HG03064 (cell line): ENCODE measurements around the gene SH3BP4.
"Not testable (repeated sequence)": the region's sequence is repeated elsewhere in the genome, so short reads cannot be mapped to it uniquely, and the experiment has no call there.

ENCODE experiments used
- ATAC-seq: cut with Tn5 transposase; IDR thresholded peaks from one replicate; pipeline ENCODE4 v1.9.1; 2021; ENCODE audit warnings: low read depth; ENCODE audit not compliant: unreplicated experiment

SH3BP4 gene

DNA sequence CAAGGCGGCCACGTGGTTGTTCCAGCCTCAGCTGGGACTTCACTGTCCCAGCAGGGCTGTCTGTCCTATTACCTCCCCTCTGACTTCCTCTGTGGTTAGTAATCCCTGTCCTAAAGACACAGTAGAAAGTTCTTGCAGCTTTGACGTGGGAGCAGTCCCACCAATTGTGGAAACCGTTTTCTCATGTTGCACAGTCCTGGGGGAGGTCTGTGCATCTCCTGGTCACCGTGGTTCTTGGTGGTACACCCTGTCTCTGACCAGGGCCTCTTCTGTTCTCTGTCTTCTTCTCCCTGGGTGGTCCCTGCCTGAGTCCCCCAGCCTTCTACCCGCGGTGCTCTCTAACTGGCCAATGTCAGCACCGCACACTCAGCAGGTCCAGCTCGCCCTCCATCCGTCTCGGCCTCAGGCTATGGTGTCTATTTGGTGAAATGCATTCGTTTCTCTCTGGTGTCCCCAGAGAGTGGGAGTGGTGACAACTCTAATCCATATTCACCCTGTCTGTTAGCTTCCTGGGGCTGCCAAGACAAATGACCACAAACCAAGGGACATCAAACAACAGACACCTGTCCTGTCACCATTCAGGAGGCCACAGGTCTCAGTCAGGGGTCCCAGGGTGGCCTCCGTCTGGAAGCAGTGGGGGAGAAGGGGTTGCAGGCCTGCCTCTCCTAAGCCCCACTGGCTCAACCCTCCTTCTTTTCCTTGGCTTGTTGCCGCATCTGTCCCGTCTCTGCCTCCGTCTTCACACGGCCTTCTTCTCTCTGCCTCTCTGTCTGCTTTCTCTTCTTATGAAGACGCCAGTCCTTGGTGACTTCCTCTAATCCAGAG is 99.8 kb downstream of the SH3BP4 start:
- no peak for ATAC-seq

DNA sequence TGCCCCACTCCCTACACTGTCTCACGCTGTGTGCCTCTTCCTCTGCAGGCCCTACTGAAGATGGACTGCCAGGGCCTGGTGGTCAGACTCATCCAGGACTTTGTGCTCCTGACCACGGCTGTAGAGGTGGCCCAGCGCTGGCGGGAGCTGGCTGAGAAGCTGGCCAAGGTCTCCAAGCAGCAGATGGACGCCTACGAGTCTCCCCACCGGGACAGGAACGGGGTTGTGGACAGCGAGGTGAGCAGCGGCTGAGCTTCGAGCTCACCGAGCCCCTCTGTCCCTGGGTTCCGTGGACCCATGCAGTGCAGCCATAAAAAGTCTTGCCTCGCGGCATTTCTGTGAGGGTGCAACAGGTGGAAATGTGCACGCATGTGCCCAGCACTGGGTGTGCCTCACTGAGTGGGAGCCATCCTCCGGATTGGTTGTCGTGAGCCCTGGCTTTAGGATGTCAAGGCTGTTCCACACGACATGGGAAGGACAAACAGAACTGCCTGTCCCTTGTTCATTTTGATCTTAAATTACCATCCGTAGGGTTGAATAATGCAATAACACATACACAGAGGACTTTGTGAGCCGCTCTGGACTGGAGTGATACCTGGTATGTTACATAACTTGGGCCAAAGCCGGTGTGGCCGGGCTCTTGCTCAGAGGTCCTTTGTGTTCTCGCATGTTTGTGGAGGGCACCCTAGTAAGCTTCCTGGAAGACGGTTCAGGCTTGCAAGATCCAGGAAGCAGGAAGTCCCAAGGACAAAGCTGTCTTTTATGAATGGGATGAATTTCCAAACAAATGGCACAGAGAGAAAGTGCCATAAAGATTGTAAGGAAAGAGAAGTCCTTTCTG is 100.9 kb downstream of the SH3BP4 start:
- no peak for ATAC-seq

DNA sequence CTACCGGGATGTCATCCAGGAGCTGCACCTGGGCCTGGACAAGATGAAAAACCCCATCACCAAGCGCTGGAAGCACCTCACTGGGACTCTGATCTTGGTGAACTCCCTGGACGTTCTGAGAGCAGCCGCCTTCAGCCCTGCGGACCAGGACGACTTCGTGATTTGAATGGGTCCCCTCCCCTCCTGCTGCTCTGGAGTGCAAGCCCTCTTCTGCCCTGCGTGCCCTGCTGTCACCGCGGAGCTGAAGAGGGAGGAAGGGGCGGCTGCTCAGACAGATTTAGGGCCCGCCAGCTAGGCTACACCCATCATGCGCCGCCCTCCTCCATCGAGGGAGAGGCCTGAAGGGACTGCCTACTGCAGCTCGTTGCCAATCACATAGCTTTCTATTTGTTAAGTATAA is 101.8 kb downstream of the SH3BP4 start:
- no peak for ATAC-seq

DNA sequence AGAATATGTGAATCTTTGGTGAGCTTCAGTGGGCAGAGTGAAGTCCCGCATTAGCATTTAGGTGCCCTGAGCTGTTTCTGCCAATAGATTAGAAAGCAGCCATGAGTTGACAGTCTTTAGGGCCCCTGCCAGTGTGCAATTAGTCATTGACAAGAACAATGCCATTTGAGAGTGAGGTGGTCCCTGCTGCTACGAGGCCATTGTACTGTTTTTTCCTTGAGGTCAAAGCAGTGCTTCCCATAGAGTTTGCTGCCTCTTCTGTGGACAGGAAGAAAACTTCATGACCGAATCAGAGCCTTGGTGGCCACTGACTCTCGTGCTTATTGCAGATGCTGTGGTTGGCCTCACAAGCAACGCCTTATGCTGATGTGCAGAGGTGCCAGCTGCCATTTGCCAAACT is 102.7 kb downstream of the SH3BP4 start:
- no peak for ATAC-seq

DNA sequence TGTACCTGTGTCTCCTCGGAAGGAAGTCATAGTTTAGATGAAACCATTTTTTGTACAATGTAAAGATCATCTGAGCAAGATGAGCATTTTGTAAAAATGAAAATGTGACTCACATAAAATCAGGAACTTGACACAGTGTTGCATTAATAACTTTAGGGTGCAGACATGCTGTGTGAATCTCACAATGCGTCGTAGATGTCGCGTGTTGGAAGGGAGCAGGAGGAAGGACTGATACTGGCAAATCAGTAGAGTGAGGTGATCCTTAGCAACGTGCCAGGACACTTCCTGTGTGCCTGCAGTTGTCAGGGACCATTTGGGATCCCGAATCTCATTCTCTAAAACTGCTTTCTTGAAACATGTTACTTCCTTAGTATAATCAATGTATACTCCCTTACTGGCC is 103.1 kb downstream of the SH3BP4 start:
- no peak for ATAC-seq

DNA sequence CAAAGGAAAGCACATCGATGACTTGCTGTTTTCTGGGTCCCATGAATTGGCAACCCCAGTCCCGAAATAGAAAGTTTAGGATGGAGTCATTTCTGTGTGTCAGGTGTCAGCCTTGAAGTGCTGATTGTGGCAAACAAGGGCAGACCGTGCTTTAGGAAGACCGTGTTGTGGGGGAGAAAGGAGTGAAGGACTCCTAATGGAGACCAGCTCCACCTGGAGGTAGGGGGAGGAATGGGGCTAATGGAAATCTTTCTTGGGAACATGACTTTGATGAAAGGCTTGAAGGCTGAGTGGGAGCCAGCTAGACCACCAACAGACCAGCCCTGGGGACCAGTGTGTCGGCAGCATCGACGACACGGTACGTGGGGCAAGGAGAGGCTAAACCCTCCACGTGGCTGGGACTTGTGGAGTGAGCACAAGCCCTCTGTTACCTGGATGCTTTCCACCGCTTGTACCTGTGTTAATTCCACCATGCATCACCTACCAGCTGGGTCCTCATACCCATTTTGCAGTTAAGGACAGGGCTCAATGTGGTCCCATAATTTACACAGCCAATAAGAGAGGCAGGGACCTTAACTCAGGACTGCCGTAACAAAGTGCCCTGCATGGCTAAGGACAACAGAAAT is 104.2 kb downstream of the SH3BP4 start:
- ATAC-seq, result no peak

DNA sequence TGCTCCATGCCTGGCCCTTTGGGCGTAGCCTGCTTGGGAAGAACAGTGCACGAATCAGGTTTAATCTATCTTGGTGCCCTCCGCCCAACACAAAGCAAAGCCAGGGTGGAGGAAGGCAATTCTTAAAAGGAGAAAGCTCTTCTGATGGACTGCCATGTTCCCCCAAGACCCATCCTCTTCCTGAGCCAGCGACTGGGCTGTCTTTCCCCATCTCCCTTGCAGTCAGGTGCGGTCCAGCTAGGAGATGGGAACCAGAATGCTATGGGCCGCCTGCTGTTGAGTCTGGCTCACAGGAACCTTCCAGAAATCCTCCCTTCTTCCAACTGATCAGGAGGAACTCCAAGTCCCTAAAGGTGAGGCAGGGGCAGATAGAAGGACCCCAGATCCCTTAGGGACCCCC is 105.0 kb downstream of the SH3BP4 start:
- no peak for ATAC-seq

DNA sequence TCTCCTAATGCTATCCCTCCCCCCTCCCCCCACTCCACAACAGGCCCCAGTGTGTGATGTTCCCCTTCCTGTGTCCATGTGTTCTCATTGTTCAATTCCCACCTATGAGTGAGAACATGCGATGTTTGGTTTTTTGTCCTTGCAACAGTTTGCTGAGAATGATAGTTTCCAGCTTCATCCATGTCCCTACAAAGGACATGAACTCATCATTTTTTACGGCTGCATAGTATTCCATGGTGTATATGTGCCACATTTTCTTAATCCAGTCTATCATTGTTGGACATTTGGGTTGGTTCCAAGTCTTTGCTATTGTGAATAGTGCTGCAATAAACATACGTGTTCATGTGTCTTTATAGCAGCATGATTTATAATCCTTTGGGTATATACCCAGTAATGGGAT is 105.8 kb downstream of the SH3BP4 start:
- not testable (repeated sequence) for ATAC-seq

DNA sequence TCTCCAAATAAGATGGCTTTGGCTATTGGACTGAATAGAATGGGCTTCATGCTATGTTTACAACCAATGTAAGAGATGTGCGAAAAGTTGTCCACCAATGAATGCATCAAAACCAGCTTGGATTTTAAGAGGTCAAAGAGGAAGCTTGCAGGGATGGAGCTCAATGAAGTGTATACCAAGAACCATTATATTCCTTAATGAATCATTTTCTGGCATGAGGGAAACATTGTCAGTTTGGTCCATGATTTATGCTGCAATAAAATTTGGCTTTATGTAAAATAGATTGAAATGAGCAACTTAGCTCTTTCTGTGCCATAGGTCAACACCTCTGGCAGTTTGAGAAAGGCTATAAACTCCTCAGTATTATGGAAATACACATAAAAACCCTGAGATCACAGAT is 107.3 kb downstream of the SH3BP4 start:
- no peak for ATAC-seq

DNA sequence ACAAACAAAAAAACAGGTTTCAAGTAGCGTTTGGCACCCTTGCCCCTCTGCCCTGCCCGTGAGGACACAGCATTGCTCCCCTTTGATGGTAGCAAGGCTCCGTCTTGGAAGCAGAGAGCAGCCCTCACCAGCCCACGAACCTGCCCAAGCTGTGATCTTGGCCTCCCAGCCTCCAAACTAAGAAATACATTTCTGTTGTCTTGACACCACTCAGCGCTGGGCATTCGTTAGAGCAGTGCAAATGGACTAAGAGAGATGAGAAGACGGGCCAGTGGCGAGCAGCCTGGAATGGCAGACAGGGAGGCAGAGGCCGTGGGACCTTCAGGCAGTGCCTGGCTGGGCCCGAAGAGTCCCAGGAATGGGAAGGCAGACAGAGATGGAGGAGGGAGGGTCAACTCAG is 109.8 kb downstream of the SH3BP4 start:
- ATAC-seq, result no peak

DNA sequence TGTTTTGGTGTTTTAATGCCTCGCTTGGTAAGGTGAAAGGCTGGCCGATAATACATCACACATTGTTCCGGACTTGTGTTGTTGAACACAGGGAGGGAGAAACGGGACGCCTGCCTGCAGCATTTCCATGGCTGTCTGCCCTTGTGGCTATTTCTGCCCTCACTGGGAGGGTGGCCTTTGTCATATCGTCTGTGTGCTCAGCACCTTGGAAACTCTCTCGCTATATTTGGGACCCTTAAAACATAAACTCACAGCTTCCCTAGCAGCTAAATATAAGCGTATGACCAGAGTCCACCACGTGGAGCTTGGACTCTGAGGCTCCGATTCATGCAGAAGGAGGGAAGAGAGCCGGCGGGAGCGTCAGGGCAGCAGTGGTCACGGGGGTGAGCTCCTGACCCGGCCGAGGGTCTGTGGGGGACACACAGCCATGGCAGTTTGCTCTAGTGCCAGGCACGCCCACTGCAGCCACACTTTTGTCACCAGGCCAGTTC is 111.7 kb downstream of the SH3BP4 start:
- ATAC-seq, result no peak

DNA sequence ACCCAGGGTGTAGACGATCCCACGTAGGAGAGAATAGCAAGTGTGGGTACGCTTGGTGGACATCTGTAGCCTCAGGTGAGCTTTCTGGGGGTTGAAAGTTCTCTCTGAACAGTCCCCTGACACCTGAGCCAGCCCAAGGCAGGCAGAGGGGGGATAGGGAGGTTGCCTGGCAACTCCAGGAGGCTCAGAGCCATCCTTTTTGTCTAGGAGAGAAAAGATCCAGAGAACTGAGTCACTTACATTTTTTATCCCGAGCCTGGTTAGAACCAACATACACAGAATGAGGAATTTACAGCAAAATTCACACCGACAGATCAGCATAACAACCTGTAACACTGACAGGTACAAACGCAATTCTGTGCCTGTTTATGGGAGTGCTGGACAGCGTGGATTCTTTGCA is 113.2 kb downstream of the SH3BP4 start:
- no peak for ATAC-seq

DNA sequence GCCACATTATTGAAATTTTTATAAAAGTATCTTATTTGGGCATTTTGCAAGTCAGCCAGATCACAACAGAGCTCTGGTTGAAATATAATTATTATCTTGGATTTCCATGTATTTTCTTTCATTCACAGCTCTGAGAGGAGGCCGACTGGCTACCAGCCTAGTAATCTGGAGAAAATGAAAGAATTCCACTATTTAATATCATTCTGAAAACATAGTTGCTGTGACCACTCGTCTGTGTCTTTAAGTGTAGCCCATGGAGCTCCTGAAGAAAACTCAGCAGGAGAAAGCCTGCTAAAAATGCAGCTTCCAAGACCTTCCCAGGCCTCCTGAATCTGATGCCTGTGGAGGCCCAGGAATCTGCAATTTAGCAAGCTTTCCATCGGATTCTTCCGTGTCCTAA is 114.7 kb downstream of the SH3BP4 start:
- ATAC-seq, result no peak

DNA sequence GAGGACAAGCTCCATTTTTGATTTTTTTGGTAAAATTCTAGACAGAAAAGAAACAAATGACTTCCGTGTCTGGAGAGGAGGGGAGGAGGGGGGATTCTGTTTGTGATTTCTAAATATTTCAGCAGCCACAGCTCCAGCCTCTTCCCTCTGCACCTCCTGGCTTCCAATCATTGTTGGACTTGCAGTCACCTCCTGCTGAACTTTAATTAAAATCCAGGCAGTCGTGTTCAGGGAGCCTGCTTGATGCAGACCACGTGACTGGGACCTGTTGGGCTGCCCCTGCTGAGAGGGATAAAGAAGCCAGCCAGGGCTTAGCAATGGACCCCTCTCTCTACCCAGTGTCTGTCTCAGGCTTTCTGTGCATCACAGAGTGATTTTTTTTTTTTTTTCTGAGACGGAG is 115.1 kb downstream of the SH3BP4 start:
- ATAC-seq, result no peak

DNA sequence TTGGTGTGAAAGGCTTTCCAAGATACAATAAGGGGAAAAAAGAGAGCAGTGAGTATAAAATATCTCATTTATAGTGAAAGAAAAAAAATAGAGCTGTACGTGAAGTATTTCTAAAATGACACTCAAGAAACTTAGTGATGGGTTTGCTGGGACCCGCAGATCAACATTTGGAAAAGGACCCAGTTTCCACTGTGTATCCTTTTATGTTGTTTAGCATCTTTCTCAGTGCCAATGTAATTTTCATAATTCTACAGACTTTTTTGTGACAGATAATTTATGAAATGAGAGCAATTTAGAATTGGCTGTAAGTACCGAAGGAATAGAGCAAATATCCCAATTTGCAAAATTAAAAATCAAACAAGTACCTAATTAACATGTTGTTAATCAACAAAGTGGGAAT is 116.9 kb downstream of the SH3BP4 start:
- no peak for ATAC-seq

DNA sequence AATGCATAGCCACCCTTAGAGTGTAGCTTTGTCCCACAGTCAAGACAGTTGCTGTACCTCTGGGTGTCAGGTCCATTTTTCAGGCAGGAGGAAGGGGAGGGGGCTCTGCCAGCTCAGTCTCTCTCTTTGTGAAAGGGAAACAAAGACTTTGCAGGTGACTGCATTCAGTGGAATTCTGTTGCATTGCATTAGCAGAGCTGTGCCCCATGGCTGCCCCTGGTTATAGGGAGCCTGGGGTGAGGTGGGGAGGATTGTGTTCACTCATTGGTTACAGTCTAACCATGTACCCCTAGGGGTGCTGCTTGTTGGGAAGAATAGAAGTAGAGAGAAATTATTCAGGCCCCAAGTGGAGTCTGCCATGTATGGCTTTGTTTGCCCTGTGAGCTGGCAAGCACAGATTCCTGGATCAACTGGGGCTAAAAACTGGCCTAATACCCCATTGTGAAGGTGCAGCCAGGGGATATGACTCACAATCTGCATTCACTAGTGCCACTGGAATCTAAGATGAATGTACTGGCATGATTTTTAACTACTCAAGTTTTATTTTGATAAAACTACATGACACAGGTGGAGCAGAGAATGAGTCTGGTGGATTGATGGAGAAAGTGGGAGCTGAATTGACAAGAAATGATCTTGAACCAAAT is 118.4 kb downstream of the SH3BP4 start:
- ATAC-seq, result no peak

DNA sequence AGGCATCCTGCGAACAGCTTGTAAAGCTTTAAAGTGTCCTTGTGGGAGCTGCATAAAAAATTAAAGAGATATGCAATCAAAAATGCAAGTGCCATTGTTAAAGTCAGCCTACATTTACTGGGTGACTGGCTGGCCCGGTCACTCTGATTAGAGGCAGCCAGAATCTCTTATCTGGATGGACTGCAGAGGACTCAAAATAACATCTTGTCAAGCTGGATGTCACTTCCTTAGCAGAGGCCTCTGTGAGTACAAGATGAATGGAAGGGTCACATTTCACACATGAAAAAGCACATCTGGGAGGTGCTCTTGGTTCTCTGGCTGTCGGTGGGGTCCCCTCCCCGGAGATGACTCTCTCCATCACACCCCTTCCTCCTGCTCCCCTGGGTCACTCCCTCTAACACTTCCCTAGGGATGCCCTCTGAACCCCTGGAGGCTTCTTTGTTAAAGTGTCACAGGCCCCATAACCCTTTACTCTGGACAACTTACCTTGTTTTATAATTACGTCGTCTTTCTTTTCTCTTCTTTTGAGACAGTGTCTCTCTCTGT is 122.1 kb downstream of the SH3BP4 start:
- ATAC-seq, result no peak

DNA sequence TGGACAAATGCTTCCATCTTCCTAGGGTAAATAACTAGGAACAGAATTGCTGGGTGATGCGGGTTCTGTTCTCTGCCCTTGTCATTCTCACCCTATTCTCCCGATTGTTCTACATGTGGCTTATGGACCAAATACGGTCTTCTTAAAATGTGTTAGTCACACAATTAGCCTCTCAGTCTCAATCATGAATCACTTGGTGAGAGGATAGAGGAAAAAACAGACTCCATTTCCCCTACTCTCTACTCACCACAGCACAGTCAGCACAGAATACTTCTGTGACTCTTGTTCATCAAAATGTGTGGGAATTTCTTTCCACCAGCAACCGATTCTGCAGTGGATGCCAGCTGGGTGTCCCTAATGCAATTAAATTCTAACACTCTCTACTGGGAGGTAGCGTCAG is 125.2 kb downstream of the SH3BP4 start:
- no peak for ATAC-seq

DNA sequence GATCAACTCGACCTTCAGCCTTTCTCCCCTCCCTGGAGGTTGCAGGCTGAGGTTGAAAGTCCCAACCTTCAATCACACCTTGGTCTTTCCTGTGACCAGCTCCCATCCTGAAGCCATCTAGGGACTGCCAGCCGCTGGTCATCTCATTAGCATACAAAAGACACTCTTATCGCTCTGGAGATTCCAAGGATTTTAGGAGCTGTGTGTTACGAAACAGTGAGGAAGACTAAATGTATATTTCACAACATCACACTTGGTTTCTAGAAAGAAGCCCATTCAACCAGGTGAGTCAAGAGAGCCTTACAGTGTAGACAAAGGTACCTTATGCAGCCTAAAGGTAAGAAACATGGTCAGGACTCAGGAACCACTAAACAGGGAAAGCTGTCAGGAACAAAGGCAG is 126.4 kb downstream of the SH3BP4 start:
- no peak for ATAC-seq

DNA sequence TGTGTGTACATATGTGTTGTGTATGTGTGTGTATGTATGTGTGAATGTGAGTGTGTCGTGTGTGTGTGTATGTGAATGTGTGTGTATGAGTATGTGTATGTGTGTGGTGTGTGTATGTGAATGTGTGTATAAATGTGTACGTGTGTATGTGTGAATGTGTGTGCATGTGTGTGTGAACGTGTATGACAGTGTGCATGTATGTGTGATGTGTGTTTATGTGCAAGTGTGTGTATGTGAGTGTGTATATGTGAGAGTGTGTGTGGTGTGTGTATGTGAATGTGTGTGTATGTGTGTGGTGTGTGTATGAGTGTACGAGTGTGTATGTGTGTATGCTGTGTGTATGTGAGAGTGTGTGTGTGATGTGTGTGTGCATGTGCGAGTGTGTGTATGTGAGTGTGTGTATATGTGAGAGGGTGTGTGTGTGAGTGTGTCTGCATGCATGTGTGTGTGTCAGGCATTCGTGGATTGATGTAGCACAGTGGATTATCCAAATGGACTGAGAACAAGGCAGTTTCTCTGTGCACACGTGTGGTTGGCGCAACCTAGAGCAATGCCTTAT is 127.2 kb downstream of the SH3BP4 start:
- ATAC-seq, result no peak
